GM19025 (cell line): Measurements from ENCODE around the gene XRRA1.
"Not testable (repeated sequence)": the region's sequence is repeated elsewhere in the genome, so short reads cannot be mapped to it uniquely, and the experiment has no call there.

Source experiments
- ATAC-seq: cut with Tn5 transposase; IDR thresholded peaks from one replicate; pipeline ENCODE4 v1.9.1; 2021; ENCODE audit warnings: mild to moderate bottlenecking, low read depth, moderate library complexity; ENCODE audit not compliant: unreplicated experiment

XRRA1 gene

GRCh38 chr11:74905326-74905725, 43.6 kb downstream of the XRRA1 start:
- no peak for ATAC-seq

DNA sequence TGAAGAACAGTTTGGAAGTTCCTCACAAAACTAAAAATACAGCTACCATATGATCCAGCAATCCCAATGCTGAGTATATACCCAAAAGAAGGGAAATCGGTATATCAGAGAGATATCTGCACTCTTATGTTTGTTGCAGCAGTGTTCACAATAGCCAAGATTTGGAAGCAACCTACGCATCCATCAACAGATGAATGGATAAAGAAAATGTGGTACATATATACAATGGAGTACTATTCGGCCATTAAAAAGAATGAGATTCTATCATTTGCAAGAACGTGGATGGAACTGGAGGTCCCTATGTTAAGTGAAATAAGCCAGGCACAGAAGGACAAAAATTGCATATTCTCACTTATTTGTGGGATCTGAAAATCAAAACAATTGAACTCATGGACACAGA, 46.5 kb downstream of the XRRA1 start:
- no peak for ATAC-seq

GRCh38 chr11:74896311-74896710, 52.6 kb downstream of the XRRA1 start:
- no peak for ATAC-seq

GRCh38 chr11:74895340-74896116, 53.4 kb downstream of the XRRA1 start:
- no peak for ATAC-seq

- not testable (repeated sequence) for ATAC-seq
Measured at GRCh38 chr11:74893015-74893414, 55.9 kb downstream of the XRRA1 start.

DNA sequence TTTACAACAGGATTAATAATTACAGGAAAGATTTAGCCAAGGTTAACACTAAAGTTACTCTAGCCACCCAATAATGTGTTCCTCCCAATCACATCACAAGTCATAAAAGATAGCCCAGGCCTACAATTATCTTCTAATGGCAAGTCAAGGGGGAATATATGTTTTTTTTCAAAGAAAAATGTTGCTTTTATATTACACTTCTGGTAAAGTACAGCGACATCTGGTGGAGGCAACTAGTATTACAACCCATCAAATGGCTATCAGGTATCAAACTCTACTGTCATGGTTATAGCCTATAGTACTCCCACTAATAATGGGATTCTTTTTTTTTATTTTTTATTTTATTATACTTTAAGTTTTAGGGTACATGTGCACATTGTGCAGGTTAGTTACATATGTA, 71.8 kb downstream of the XRRA1 start:
- ATAC-seq: no peak

- no peak for ATAC-seq
Measured at GRCh38 chr11:74871037-74871436, 77.9 kb downstream of the XRRA1 start.

DNA sequence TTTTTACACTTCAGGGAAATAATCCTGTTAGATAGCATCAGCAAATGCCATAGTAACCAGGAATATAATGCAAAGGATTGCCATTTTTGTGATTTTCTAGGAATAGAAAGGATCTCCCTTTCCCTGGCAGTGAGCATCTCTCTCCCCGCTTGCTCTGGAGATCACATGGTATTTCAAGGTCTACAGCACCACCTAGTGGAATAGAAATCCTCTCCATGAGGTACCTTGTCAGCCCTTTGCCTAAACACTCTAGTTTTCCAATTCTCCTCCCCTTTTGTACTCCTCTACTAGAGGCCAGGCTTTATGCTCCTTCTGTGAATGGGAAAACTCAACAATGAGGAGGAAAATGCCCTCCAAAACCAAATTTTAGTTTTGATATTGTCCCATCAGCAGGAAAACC, 78.4 kb downstream of the XRRA1 start:
- no peak for ATAC-seq

DNA sequence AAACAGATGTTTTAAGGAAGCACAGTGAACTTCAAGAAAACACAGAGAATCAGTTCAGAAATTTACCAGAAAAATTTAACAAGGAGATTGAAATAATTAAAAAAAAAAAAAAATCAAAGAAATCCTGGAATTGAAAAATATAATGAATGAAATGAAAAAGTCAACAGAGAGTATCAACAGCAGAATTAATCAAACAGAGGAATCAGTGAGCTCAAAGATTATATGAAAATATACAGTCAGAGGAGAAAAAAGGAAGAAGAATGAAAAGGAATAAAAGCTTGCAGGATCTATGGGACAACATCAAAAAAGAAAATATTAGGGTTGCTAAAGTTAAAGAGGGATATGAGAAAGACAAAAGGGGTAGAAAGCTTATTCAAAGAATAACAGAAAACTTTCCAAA, 82.3 kb downstream of the XRRA1 start:
- no peak for ATAC-seq

DNA sequence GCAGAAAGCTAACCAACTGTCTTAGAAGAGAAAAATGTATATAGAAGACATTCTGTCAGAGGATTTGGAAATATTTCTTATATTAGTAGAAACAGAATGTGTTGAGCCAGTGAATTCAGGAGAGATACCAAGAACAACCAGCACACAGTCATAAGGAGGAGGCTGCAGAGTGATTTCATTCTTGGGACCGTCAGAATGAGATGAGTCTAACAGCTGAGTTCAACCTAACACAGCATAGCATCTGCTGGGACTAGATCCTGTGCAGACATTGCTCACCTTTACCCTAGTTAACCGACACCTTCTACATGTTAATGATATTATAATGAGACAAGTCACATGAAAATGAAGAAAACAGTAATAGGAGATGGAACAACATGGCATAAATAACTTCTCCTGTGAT, 85.5 kb downstream of the XRRA1 start:
- ATAC-seq: no peak

- no peak for ATAC-seq
Measured at GRCh38 chr11:74860743-74861142, 88.1 kb downstream of the XRRA1 start.

- ATAC-seq: no peak
Measured at GRCh38 chr11:74853223-74853622, 95.7 kb downstream of the XRRA1 start.

- no peak for ATAC-seq
Measured at GRCh38 chr11:74849525-74850391, 99.1 kb downstream of the XRRA1 start.

GRCh38 chr11:74847895-74848294, 101.0 kb downstream of the XRRA1 start:
- no peak for ATAC-seq

DNA sequence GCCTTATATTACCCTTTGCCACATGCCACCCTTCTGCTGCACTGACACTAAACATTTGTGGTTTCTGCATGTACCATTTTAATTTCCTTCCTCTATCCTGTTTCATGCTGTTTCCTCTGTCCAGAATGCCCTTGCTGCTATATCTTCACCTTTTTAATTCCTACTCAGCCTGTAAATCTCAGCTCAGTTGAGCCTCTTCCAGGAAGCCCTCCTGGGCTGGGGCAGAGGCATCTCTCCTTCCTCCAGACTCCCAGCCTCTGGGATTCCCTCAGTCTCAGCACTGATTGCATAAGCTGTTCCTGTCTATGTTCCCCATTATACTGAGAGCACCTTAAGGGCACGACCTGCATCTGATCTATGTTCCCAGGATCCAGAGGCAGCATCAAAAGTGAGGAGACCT, 101.5 kb downstream of the XRRA1 start:
- ATAC-seq: no peak

DNA sequence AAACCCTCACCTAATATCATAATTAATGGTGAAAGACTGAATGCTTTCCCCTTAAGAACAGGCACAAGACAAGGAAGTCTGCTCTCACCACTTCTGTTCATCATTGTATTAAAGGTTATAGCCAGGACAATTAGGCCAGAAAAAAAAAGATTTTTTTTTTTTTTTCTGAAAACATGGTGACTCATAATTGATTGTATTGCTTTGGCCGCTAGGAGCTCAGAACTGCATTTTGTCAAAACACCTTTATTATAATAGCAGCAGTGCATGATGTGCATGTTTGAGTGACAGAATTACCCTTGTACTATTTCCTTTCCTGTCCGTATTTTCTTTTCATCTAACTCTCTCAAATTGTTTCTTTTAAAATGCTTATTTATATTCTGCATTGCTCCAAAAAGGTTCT, 102.1 kb downstream of the XRRA1 start:
- no peak for ATAC-seq

- ATAC-seq: no peak
Measured at GRCh38 chr11:74845978-74846517, 102.8 kb downstream of the XRRA1 start.

DNA sequence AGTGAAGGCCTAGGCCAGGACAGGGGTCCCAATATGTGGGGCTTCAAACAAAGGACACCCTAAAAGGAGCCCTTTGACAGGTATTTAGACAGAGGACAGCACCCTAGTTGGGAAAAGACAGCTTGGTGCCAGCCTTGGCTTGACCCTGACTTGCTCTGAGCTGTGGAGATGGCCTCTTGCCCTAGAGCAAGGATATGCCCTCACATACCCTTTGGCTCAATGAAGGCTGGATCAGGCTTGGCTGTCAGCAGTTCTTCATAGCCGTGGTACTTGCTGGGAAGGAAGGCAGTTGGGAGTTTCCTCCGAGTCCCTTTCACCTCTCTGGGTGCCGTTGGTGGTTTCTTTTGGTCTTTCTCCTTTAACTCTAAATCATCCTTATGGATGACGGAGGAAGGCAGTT, 104.0 kb downstream of the XRRA1 start:
- no peak for ATAC-seq

DNA sequence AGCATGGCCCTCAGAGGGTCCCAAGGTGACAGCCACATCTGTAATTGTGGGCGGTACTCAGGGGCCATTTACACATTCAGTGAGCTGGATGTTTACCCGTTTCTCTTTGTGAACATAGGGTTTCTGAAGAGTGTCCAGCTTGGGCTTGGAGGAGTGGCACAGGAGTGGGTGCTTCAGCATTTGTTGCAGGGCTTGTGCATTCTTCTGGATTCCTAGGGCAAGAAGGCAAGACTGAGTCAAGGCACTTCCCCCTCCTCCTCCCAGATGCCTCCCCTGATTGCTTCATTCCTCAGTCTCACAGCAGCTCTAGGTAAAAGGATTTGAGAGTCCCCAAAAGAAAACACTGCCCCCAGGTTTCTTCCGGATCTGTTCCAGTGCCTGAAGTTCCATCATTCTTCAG, 104.8 kb downstream of the XRRA1 start:
- no peak for ATAC-seq

- ATAC-seq: no peak
Measured at GRCh38 chr11:74842967-74843366, 105.9 kb downstream of the XRRA1 start.

DNA sequence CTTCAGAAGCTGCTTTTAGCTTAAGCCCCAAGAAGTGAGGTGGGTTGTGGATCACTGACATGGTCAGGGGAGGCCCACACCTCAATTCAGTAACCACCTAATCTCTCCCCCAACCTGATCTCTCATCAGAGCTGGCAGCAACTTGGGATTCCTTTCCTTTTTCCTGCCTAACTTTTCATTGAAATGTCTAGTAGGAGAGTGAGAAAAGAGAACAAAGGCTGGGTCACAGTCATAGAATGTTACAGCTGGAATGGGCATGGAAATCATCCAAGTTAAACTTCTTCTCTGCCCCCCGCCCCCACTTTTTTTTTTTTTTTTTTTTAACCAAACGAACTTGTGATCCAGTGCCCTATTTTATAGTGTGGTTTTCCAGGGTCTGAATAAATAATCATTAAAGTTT, 108.4 kb downstream of the XRRA1 start:
- no peak for ATAC-seq

DNA sequence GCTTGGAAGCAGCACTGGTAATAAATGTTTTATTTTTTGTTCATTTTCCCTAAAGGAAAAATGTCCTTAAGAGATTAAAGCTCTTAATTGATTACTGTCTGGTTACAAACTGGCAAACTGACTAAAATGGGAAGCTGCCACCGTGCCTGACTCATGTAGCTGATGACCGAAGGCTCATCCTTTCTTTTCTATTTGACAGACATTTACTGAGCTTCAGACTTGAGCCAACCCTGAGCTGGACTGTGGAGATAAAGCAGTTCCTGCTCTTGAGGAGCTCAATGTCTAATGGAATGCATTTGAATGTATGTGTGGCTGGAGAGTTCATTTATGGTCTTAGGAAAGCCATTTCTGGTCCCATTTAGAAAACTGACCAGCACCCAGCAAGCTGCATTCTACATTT, 108.9 kb downstream of the XRRA1 start:
- ATAC-seq: no peak
